HG03045 (cell line): Measurements from ENCODE around the gene KLRC4.
"Not testable (repeated sequence)": the region's sequence is repeated elsewhere in the genome, so short reads cannot be mapped to it uniquely, and the experiment has no call there.

Source experiments
- ATAC-seq: cut with Tn5 transposase; IDR thresholded peaks from one replicate; pipeline ENCODE4 v1.9.1; 2021; ENCODE audit warnings: mild to moderate bottlenecking, moderate library complexity; ENCODE audit not compliant: unreplicated experiment

Gene KLRC4

GRCh38 chr12:10398168-10398567 is 11.4 kb downstream of the KLRC4 start:
- no peak for ATAC-seq

GRCh38 chr12:10397296-10397695 is 12.3 kb downstream of the KLRC4 start:
- no peak for ATAC-seq

GRCh38 chr12:10396176-10396575 is 13.4 kb downstream of the KLRC4 start:
- ATAC-seq, result not testable (repeated sequence)

GRCh38 chr12:10395390-10395998 is 14.1 kb downstream of the KLRC4 start:
- no peak for ATAC-seq

GRCh38 chr12:10394531-10395152 is 14.9 kb downstream of the KLRC4 start:
- ATAC-seq, result not testable (repeated sequence)

- no peak for ATAC-seq
Observed at GRCh38 chr12:10393291-10393690, 16.3 kb downstream of the KLRC4 start.

- no peak for ATAC-seq
Observed at GRCh38 chr12:10392394-10392930, 17.1 kb downstream of the KLRC4 start.

GRCh38 chr12:10390991-10391390 is 18.6 kb downstream of the KLRC4 start:
- ATAC-seq, result not testable (repeated sequence)

- no peak for ATAC-seq
Observed at GRCh38 chr12:10389904-10390303, 19.7 kb downstream of the KLRC4 start, which contains the start of gene KLRK1. TSS of gene KLRK1 (minus strand) at chr12:10390041. CDS start at chr12:10388810, 1,231 bp downstream.

- no peak for ATAC-seq
Observed at GRCh38 chr12:10388624-10389413, 20.7 kb downstream of the KLRC4 start.

GRCh38 chr12:10387498-10387897 is 22.1 kb downstream of the KLRC4 start:
- not testable (repeated sequence) for ATAC-seq

GRCh38 chr12:10386857-10387256 is 22.7 kb downstream of the KLRC4 start:
- ATAC-seq, result no peak

- no peak for ATAC-seq
Observed at GRCh38 chr12:10385166-10385613, 24.4 kb downstream of the KLRC4 start.

- ATAC-seq, result no peak
Observed at GRCh38 chr12:10384191-10384590, 25.4 kb downstream of the KLRC4 start.

- ATAC-seq, result no peak
Observed at GRCh38 chr12:10381928-10382628, 27.5 kb downstream of the KLRC4 start.

GRCh38 chr12:10378737-10379136 is 30.8 kb downstream of the KLRC4 start:
- not testable (repeated sequence) for ATAC-seq

- no peak for ATAC-seq
Observed at GRCh38 chr12:10374624-10375018, 34.9 kb downstream of the KLRC4 start.

- no peak for ATAC-seq
Observed at GRCh38 chr12:10372559-10372958, 37.0 kb downstream of the KLRC4 start.

GRCh38 chr12:10371893-10372535 is 37.5 kb downstream of the KLRC4 start:
- not testable (repeated sequence) for ATAC-seq
